Forelimb muscle (tissue), 1 donor: Measurements from ENCODE around the gene ASXL1. TPM values are rescaled to one million over a fixed set of nuclear protein-coding genes. Genes with fewer than 3 reads are reported as not detected.
"Not testable (repeated sequence)": the region's sequence is repeated elsewhere in the genome, so short reads cannot be mapped to it uniquely, and the experiment has no call there.

Source experiments
- DNase-seq: peaks from one replicate; pipeline ENCODE4 v3.0.0-alpha.2; 2013; ENCODE audit warnings: low read depth
- polyA plus RNA-seq: library from polyadenylated mRNA; unstranded; fragments of 120-200 nt; gene quantifications from one replicate; pipeline ENCODE4 v1.2.1, GENCODE V29; 2013; ENCODE audit not compliant: insufficient read length

Gene ASXL1
- polyA plus RNA-seq, 1 donor = 32.5 TPM

GRCh38 chr20:32407131-32407750 lies 49.1 kb downstream of the ASXL1 start:
- DNase-seq = not testable (repeated sequence)

DNA sequence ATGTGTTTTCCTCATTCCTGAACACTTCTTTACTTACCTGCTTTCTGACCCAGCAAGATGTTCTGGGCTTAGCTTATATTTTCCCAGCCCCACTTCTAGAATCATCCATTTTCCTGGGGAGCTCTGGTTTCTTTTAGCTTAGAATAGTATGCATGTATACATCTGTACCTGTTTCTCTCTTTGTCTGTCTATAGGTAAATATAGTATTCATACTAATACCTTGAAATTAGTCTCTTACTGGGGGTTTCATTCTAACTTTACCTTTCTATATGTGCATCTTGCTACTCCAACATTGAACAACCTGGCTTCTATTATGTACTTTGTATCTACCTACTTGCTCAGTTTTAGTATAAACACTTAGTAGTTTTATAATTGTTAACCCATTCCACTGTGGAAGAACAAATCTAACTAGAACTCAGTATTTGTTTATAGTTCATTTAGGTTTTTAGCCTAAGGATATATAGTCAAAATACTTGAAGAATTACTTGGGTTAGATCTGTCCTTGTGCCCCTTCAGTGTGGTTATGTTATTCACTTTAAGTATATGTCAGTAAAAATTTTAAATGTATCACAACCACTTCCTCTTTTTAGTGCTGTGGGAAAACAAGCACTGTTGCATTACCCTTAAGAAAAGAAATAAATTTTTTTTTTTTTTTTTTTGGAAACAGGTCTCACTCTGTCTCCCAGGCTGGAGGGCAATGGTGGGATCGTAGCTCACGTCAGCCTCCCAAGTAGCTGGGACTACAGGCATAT lies 54.0 kb downstream of the ASXL1 start:
- no peak for DNase-seq

DNA sequence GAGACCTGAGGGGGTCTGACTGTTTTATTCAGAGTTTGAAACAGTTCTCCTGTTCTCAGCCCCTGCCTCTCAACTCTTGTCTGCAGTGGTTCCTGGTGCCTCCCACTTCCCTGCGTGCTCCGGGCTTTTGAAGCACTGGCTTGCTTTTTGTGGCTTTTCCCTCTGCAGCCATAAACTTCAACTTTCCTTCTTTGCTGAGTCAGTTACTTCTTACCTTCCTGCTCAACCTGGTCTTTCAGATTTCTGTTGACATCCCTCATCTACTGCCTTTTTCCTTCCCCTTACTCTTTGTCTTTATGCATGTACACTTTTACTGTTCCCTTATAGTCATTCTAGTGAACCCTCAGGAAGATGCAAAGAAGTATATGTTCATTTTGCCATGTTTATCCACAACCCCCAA lies 57.4 kb downstream of the ASXL1 start:
- no peak for DNase-seq

GRCh38 chr20:32416206-32416605 lies 58.1 kb downstream of the ASXL1 start:
- DNase-seq = no peak

DNA sequence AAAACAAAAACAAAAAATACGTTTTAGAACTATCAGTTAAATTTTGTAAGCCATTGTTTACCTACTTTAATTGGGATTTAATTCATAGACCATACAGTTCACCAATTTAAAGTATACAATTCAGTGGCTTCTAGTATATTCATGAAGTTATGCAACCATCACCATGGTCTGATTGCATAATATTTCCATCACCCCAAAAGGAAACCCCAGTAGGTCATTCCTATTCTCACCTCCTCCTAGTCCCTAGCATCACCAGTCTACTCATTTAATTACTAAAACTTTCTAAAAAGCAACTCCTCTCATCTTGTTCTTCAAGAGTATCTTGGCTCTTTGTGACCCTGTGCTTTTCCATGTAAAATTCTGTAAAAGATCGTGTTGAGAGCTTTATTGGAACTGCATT lies 60.2 kb downstream of the ASXL1 start:
- no peak for DNase-seq

DNA sequence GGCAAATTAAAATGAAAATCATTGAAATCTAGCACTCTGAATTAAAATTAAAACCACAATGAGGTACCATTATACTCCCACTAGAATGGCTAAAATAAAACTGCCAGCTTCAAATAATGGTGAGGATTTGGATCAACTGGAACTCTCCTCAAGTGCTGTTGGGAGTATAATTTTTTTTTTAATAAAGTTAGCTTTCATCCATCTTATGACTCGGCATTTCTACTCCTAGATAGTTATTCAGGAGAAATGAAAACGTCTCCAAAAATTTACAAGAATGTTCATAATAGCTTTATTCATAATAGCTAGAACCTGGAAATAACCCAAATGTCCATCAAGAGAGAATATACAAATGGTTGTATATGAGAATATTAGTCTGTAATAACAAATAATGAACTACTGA lies 63.2 kb downstream of the ASXL1 start:
- no peak for DNase-seq

DNA sequence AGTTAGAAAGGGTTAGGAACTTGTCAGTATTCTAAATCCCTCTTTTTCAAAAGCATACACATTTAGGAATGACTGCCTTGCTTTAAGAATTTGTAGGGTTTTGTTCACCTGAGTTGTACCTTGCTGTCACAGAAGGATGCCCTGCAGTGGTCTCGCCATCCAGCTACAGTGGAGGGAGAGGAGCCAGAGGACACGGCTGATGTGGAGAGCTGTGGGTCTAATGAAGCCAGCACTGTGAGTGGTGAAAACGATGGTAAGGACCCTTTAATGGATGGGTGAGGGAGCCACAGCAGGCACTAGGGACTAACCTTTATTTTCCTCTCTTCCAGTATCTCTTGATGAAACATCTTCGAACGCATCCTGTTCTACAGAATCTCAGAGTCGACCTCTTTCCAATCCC lies 69.9 kb downstream of the ASXL1 start:
- DNase-seq = no peak

GRCh38 chr20:32429343-32429742 lies 71.2 kb downstream of the ASXL1 start:
- DNase-seq = no peak

DNA sequence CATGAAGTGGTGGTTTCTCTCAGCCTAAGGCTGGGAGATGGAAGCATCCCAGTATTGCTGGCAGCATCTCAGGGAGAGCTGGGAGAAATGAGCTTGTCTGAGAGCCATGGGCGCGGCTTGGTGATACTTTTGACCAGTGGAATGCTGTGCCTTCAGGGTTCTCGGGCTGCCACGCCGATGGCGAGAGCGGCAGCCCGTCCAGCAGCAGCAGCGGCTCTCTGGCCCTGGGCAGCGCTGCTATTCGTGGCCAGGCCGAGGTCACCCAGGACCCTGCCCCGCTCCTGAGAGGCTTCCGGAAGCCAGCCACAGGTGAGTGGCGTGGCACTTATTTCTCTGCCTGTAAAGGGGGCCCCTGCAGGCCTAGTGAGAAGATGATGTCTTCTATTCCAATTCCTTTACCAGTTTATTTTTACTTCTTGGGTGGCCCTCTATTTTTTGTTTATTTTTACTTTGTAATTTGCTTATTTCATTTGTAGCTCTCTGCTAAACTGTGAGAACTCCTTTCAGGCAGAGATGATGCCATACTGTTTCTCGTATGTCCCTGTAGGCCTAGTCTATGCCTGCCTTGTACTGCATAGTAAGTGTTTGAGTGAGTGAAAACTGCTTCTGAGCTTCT lies 71.7 kb downstream of the ASXL1 start:
- no peak for DNase-seq

DNA sequence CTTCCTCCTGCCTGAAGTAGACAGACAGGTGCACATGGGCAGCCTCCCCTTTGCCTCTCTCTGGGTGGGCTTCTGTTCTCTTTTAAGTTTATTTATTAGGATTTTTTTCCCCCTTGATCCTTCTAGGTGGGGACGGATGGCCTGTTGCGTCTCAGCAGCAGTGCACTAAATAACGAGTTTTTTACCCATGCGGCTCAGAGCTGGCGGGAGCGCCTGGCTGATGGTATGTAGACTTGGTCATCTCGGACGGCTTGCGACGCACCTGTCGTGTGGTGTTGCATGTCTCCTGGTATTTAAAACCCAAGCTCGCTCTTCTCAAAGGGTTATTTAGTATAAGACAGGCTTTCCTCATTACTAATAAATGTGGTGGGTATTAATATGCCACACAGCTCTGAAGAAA lies 73.3 kb downstream of the ASXL1 start:
- no peak for DNase-seq

DNA sequence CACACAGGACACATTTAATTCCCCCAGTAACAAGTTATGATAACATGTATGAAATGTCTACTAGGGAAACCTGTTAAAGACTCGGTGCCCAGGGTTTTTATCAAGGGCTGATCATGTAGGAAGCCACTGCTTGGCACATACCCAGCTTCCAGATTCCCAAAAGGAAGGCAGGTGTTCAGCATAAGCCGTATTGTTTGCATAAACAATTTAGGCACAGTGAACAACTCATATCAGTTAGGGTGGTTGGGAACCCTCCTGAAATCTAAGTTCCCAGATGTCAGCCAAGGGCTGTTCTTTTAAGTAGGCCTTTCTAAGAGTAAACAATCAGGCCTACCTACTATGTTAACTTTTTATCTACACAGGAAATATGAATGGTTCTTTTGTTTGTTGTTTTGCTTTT lies 74.1 kb downstream of the ASXL1 start:
- DNase-seq = no peak

- DNase-seq = no peak
These were observed 75.3 kb downstream of the ASXL1 start for GRCh38 chr20:32433311-32434021.

GRCh38 chr20:32434434-32434833 lies 76.3 kb downstream of the ASXL1 start:
- no peak for DNase-seq

DNA sequence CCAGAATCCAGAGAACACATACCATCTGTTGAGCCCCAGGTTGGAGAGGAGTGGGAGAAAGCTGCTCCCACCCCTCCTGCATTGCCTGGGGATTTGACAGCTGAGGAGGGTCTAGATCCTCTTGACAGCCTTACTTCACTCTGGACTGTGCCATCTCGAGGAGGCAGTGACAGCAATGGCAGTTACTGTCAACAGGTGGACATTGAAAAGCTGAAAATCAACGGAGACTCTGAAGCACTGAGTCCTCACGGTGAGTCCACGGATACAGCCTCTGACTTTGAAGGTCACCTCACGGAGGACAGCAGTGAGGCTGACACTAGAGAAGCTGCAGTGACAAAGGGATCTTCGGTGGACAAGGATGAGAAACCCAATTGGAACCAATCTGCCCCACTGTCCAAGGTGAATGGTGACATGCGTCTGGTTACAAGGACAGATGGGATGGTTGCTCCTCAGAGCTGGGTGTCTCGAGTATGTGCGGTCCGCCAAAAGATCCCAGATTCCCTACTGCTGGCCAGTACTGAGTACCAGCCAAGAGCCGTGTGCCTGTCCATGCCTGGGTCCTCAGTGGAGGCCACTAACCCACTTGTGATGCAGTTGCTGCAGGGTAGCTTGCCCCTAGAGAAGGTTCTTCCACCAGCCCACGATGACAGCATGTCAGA lies 77.4 kb downstream of the ASXL1 start:
- no peak for DNase-seq

DNA sequence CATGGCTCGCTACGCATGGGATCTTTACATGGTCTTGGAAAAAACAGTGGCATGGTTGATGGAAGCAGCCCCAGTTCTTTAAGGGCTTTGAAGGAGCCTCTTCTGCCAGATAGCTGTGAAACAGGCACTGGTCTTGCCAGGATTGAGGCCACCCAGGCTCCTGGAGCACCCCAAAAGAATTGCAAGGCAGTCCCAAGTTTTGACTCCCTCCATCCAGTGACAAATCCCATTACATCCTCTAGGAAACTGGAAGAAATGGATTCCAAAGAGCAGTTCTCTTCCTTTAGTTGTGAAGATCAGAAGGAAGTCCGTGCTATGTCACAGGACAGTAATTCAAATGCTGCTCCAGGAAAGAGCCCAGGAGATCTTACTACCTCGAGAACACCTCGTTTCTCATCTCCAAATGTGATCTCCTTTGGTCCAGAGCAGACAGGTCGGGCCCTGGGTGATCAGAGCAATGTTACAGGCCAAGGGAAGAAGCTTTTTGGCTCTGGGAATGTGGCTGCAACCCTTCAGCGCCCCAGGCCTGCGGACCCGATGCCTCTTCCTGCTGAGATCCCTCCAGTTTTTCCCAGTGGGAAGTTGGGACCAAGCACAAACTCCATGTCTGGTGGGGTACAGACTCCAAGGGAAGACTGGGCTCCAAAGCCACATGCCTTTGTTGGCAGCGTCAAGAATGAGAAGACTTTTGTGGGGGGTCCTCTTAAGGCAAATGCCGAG lies 78.2 kb downstream of the ASXL1 start:
- no peak for DNase-seq

DNA sequence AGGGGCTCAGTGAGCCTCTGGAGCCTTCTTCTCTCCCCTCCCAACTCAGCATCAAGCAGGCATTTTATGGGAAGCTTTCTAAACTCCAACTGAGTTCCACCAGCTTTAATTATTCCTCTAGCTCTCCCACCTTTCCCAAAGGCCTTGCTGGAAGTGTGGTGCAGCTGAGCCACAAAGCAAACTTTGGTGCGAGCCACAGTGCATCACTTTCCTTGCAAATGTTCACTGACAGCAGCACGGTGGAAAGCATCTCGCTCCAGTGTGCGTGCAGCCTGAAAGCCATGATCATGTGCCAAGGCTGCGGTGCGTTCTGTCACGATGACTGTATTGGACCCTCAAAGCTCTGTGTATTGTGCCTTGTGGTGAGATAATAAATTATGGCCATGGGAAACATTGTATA lies 78.8 kb downstream of the ASXL1 start:
- DNase-seq = no peak

DNA sequence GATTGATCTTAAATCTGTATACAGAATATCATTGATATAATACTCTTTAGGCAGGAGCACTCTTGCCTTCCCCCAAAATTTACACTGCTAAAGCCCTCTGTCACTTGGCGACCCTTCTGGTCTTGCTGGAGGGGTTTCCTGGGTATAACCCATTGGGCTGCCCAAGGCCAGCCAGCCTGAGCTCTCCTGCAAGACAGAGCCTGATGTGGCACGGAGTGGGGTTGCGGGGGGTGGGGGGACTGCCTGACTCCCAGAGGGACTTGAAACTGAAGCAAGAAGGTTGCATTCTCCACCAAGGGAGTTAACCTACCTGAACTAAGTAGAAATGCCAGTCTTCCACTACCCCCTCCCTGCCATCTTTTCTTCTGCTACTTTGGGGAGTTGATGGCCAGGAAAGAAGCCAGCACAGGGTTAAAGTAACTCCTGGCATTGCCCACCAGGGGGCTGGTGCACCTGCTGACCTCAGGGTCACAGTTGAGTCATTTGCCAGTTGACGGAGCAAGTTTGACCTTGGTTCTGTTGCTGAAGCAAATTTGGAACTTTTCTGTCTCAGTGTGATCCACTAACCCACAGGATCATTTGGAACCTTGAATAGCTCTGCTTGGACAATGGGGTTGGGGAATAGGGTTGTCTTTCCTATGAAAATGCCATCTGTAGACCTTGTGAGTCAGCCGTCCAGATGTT lies 79.4 kb downstream of the ASXL1 start:
- DNase-seq = no peak

DNA sequence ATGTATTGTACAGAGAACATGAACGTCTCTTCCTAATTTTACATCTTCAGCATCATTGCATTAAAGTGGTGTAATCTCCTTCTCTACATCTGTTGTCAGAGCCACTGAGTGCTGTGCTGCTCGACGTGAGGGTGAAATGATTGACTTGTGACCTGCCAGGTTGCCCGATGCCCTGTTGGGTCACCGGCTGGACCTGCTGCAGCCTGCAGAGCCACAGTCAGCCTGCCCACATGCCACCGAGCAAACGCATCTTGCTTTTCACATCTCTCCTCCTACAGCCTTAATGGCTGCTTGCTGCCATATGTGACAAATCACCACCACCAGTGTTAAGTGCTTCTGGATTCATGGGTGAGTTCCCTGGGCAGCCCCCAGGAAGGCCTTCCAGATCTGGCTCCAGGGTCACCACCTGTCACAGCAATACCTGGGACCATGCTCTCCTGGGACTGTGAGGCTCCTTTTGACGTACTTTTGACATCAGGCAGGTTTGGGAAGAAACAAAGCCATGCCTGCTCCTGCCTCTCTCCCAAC lies 80.3 kb downstream of the ASXL1 start:
- no peak for DNase-seq

- DNase-seq = no peak
These were observed 81.2 kb downstream of the ASXL1 start for GRCh38 chr20:32439132-32439829.
